K562 (cell line): ENCODE measurements around the gene ASB18. TPM values are rescaled to one million over a fixed set of nuclear protein-coding genes. Genes with fewer than 3 reads are reported as not detected.
A peak's percentile ranks its signal among the peaks of the same experiment; 100 is the strongest.

Source experiments
- ATAC-seq: fragments of 200-7000 bp; cut with Tn5 transposase; 3 replicates; pipeline ENCODE4 v1.9.1; 2020; ENCODE audit warnings: moderate library complexity
- BruUV-seq: library from RNA; stranded (reverse); fragments of 400-500 nt; replicated peaks from 2 replicates; lab custom pipeline; 2021; lab: Mats Ljungman, UMichigan
- CTCF ChIA-PET: fragments of 300-600 bp; formaldehyde crosslinking; extraction: SDS; loops from one replicate; lab custom pipeline; 2021; ENCODE audit warnings: low intra/inter-chr PET ratio; lab: Yijun Ruan, JAX
- POLR2A ChIA-PET: fragments of 300-600, 350-650 bp; sonication (Branson Sonifier 250); formaldehyde crosslinking; extraction: SDS; loops from one replicate; lab custom pipeline; 2021; ENCODE audit warnings: antibody characterized with exemption, inconsistent platforms; lab: Yijun Ruan, JAX
- DNase-seq, 4 experiments: peaks; one replicate each; pipeline versions ENCODE4 v3.0.0 to v3.0.0-alpha.2; 2011 to 2018; ENCODE audit warnings: low spot score in 3 of 4, mixed read lengths in 3 of 4; ENCODE audit errors: extremely low read depth in 1 of 4
- FAIRE-seq: peaks from 2 replicates; lab custom pipeline; 2011; peaks lifted over from hg19 to GRCh38; lab: Jason Lieb, UNC
- H2AFZ ChIP-seq: 2 replicates; pipeline ENCODE4 v1.6.0; 2011; ENCODE audit warnings: low read depth, low read length, control low read depth, inconsistent platforms
- H3K27ac ChIP-seq: fragments of 200-600 bp; 3 replicates; pipeline ENCODE4 v1.8.0; 2011; ENCODE audit warnings: low read depth, mild to moderate bottlenecking, control low read depth, inconsistent platforms, low read length, moderate library complexity, mixed read lengths; ENCODE audit errors: extremely low read depth
- H3K27me3 ChIP-seq, 2 experiments: fragments of 300-600 bp in 1 of 2; 2 replicates in 1 of 2; 3 replicates in 1 of 2; pipeline versions ENCODE4 v1.6.0 to v1.8.0; 2011; ENCODE audit warnings: inconsistent platforms in 2 of 2, low read length in 2 of 2, mild to moderate bottlenecking in 1 of 2, mixed read lengths in 1 of 2, moderate library complexity in 1 of 2; ENCODE audit not compliant: control insufficient read depth in 2 of 2, insufficient read depth in 2 of 2
- H3K36me3 ChIP-seq: fragments of 300-600 bp; 3 replicates; pipeline ENCODE4 v1.8.0; 2011; ENCODE audit warnings: mild to moderate bottlenecking, low read length, inconsistent platforms; ENCODE audit not compliant: control insufficient read depth, insufficient read depth
- H3K4me1 ChIP-seq, 2 experiments: fragments of 200-600 bp in 1 of 2; replicated peaks in 1 of 2; 2 replicates in 1 of 2; 3 replicates in 1 of 2; pipeline versions ENCODE4 v1.5.1 to v1.8.0; 2011; ENCODE audit warnings: inconsistent platforms in 2 of 2, low read length in 2 of 2, mild to moderate bottlenecking in 1 of 2, mixed read lengths in 1 of 2, moderate library complexity in 1 of 2; ENCODE audit not compliant: control insufficient read depth in 2 of 2, insufficient read depth in 2 of 2
- H3K4me2 ChIP-seq: 2 replicates; pipeline ENCODE4 v1.6.1; 2011; ENCODE audit warnings: low read length, control low read depth, inconsistent platforms, mixed read lengths; ENCODE audit not compliant: insufficient read depth
- H3K4me3 ChIP-seq: fragments of 200-600 bp; sonication (generic), shearing (Covaris generic); 2 replicates; pipeline ENCODE4 v1.5.1; 2016; ENCODE audit warnings: control low read depth, inconsistent platforms
- H3K79me2 ChIP-seq: fragments of 200-600 bp; 3 replicates; pipeline ENCODE4 v1.8.0; 2011; ENCODE audit warnings: low read length, inconsistent platforms; ENCODE audit not compliant: control insufficient read depth, insufficient read depth
- H3K9ac ChIP-seq, 2 experiments: 2 replicates each; pipeline versions ENCODE4 v1.6.0 to v1.6.1; 2011; ENCODE audit warnings: low read depth in 2 of 2, low read length in 2 of 2, control low read depth in 1 of 2, inconsistent platforms in 1 of 2, mild to moderate bottlenecking in 1 of 2, mixed read lengths in 1 of 2; ENCODE audit not compliant: insufficient read depth in 1 of 2
- H3K9me1 ChIP-seq: one replicate; pipeline ENCODE4 v1.6.0; 2011; ENCODE audit warnings: inconsistent platforms, mild to moderate bottlenecking, low read length, moderate library complexity; ENCODE audit not compliant: control insufficient read depth, insufficient read depth
- H3K9me3 ChIP-seq: replicated peaks from 2 replicates; pipeline ENCODE4 v1.5.1; 2011; ENCODE audit warnings: low read depth, low read length, inconsistent platforms; ENCODE audit not compliant: control insufficient read depth, insufficient read depth
- H4K20me1 ChIP-seq: replicated peaks from 2 replicates; pipeline ENCODE4 v1.6.1; 2011; ENCODE audit warnings: low read length, inconsistent platforms, mixed read lengths; ENCODE audit not compliant: control insufficient read depth, insufficient read depth
- C11orf30 ChIP-seq: fragments of 450-650 bp; IDR thresholded peaks from 2 replicates; pipeline ENCODE4 v1.6.1; 2016; ENCODE audit warnings: low read depth, mild to moderate bottlenecking
- CBFA2T3 ChIP-seq: fragments of 450-650 bp; IDR thresholded peaks from 2 replicates; pipeline ENCODE4 v1.6.1; 2017
- EGR1 ChIP-seq: fragments of 450-650 bp; conservative IDR thresholded peaks from 2 replicates; pipeline ENCODE4 v1.6.1; 2017; ENCODE audit warnings: mild to moderate bottlenecking
- FOXA3 ChIP-seq, 2 experiments: fragments of 450-650 bp in 1 of 2; sonication (generic) in 1 of 2; formaldehyde crosslinking; IDR thresholded peaks in 1 of 2; conservative IDR thresholded peaks in 1 of 2; 2 replicates each; pipeline versions ENCODE4 v1.4.0 to v1.8.0; 2020 to 2022; ENCODE audit warnings: mild to moderate bottlenecking in 2 of 2, missing genetic modification reagents in 1 of 2
- NKRF ChIP-seq: fragments of 450-650 bp; IDR thresholded peaks from 2 replicates; pipeline ENCODE4 v1.6.1; 2016; ENCODE audit warnings: borderline replicate concordance
- POLR2B ChIP-seq: fragments of 450-650 bp; IDR thresholded peaks from 2 replicates; pipeline ENCODE4 v1.6.1; 2018; ENCODE audit warnings: low read depth; ENCODE audit not compliant: partially characterized antibody
- ZNF133 ChIP-seq: fragments of 250-450 bp; sonication (Bioruptor Pico); IDR thresholded peaks from 2 replicates; pipeline ENCODE4 v1.4.0; 2020; ENCODE audit warnings: mild to moderate bottlenecking
- ZNF316 ChIP-seq: fragments of 450-650 bp; IDR thresholded peaks from 2 replicates; pipeline ENCODE4 v1.6.1; 2016
- ZNF318 ChIP-seq, 2 experiments: fragments of 450-650 bp; IDR thresholded peaks; 2 replicates each; pipeline ENCODE4 v1.6.1; 2016; ENCODE audit warnings: mild to moderate bottlenecking in 2 of 2, borderline replicate concordance in 1 of 2, low read depth in 1 of 2, moderate library complexity in 1 of 2
- WGBS: fragments of 100-300 bp; shearing (Covaris generic); methylation state at CpG from one replicate; pipeline ENCODE4 v1.1.6; 2016; ENCODE audit warnings: low coverage, mixed read lengths; ENCODE audit not compliant: insufficient coverage; ENCODE audit errors: missing lambda C conversion rate; 5-methylcytosine and 5-hydroxymethylcytosine counted together
- in situ Hi-C: fragments of 300-500 bp; cut with MboI; formaldehyde crosslinking; loops from 4 replicates; pipeline ENCODE4 v1.15.0; 2018; ENCODE audit warnings: inconsistent platforms, mixed read lengths
- intact Hi-C: fragments of 100-400 bp; cut with micrococcal nuclease; formaldehyde crosslinking; loops from 2 replicates; pipeline ENCODE4 v1.14.2; 2022
- polyA plus RNA-seq, 8 experiments: library from polyadenylated mRNA; depleted of rRNA in 4 of 8; stranded (reverse) in 5 of 8; unstranded in 3 of 8; fragments of >200 nt; fragmentation: Nextera tagmentation in 2 of 8; fragmentation: Illumina TruSeq in 1 of 8; extraction: Ambion mirVana in 2 of 8; extraction: Trizol in 1 of 8; gene quantifications; 2 replicates each; pipeline versions ENCODE4 v1.2.1 to v1.2.3, GENCODE V29; 2011 to 2014; ENCODE audit warnings: inconsistent platforms in 1 of 8, missing spikeins in 1 of 8
- total RNA-seq, 7 experiments: library from RNA; depleted of rRNA in 6 of 7; stranded (reverse); fragments of >200 nt in 6 of 7; fragmentation: Illumina TruSeq in 2 of 7; extraction: Trizol in 2 of 7; gene quantifications; 2 replicates each; pipeline versions ENCODE4 v1.2.1 to v1.2.3, GENCODE V29; 2011 to 2021; ENCODE audit warnings: low replicate concordance in 1 of 7

The ASB18 gene
- total and polyA plus RNA-seq, 9 of the 15 experiments (the other 6 are each of a cell fraction or from before 2014, with no cell fraction given): not detected

GRCh38 chr2:236303935-236304334 lies 39.7 kb upstream of the ASB18 start:
- Histone ChIP-seq H4K20me1 (no peaks in the 10 kb centered on the region), H3K79me2 (no peaks in the 10 kb centered on the region), H2AFZ (no peak overlapping the region), H3K9ac (no peak overlapping the region), H3K4me2 (no peak overlapping the region), H3K9me1 (no peaks in the 10 kb centered on the region), H3K9me3 (no peaks in the 10 kb centered on the region), H3K27ac (no peak overlapping the region), H3K36me3 (no peaks in the 10 kb centered on the region), H3K27me3 (peaks cover 0 to 9% of the 10 kb centered on the region in 2 experiments; a peak in 2 of 5 replicates), H3K4me3 (no peak overlapping the region), H3K4me1 (no peaks in the 10 kb centered on the region)
- no TSS peak for BruUV-seq
- FAIRE-seq (no peak), DNase-seq (no peak), ATAC-seq (no peak)
- CTCF ChIA-PET: no interaction called here
- 0% methylated on average over 2 of the region's 2 CpGs for WGBS
- TF ChIP-seq C11orf30 (0 out of 2 replicates have a peak, but pooled peaks have one; percentile 5), POLR2B (no peak), ZNF133 (CRISPR knock-in tag) (no peak), NKRF (no peak), ZNF318 (IDR thresholded peaks at IDR 0.05; ENCODE audit: borderline replicate concordance in 1 of 2, low read depth in 1 of 2) (no peak), EGR1 (no peak), CBFA2T3 (no peak), ZNF316 (0 out of 2 replicates have a peak, but pooled peaks have one; percentile 11), FOXA3 (CRISPR knock-in tag; conservative IDR thresholded peaks at IDR 0.05 in 1 of 2, IDR thresholded peaks at IDR 0.05 in 1 of 2) (no peak)
- POLR2A ChIA-PET: interaction anchor here (0.7 kb wide), 2 partner anchors 15 to 280 kb away, joined by 3 read pairs; no protein-coding TSS in a partner anchor
- in situ Hi-C loops (no loop called here), intact Hi-C loops (no loop called here)
